ENCODE results near the gene THEMIS2.

GRCh38 chr1:27849951-27850350, 22.4 kb upstream of the THEMIS2 start:
- TF ChIP-seq POLR2A (IDR thresholded peaks at IDR 0.05; ENCODE audit: low read length) (no peak), GATA1 (IDR thresholded peaks at IDR 0.05; ENCODE audit: low read depth, low read length) (no peak)
